HG03039 (cell line): Measurements from ENCODE around the gene ZC3H12A.

Experiments used
- ATAC-seq: cut with Tn5 transposase; IDR thresholded peaks from one replicate; pipeline ENCODE4 v1.9.1; 2021; ENCODE audit warnings: mild to moderate bottlenecking, moderate library complexity; ENCODE audit not compliant: unreplicated experiment

The ZC3H12A gene

GRCh38 chr1:37477946-37478345 lies 3.6 kb downstream of the ZC3H12A start:
- ATAC-seq = no peak

- ATAC-seq = no peak
These were observed 4.1 kb downstream of the ZC3H12A start for GRCh38 chr1:37478451-37478881.

GRCh38 chr1:37478890-37479254 lies 4.5 kb downstream of the ZC3H12A start:
- ATAC-seq = no peak

GRCh38 chr1:37479255-37480124 lies 5.1 kb downstream of the ZC3H12A start:
- ATAC-seq = no peak

DNA sequence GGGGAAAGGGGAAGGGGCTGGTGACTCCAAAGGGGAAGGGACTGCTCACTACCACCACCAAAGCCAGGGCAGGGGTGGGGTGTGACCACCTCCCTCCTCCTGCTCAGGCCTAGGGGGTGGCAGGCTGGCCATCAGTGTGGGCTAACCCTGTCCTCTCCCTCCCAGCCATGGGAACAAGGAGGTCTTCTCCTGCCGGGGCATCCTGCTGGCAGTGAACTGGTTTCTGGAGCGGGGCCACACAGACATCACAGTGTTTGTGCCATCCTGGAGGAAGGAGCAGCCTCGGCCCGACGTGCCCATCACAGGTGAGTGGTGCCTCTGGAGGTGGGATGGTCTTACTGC lies 5.7 kb downstream of the ZC3H12A start:
- ATAC-seq = no peak

DNA sequence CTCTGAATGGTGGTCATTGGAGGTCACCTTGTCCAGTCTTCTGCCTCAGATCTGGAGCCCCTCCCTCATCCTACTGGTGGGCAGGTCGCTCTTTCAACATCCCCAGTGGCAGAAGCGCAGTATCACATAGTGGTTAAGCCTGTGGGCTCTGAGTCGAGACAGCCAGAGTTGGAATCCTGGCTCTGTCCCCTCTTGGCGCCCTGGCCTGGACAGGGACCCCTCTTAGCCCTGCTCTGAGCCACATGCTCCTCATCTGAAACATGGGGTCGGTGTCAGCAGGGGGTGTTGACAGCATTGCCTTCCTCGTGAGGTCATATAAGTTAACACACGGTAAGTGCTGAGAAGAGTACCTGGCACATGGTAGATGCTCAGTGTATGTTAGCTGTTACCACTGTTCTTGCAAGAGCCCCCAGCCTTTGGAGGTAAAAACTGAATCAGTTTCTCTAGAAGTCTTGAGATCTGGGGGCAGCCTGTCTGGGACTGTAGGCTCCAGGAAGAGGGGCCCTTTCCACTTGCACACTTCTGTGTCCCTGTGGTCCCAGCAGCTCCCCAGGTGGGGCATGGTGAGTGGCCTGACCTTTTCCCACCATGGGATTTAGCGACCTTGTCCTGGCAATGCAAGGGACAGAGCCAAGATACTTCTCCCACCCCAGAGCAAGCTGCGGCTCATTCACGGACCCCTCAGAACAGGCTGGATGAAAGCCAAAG lies 6.4 kb downstream of the ZC3H12A start:
- no peak for ATAC-seq

DNA sequence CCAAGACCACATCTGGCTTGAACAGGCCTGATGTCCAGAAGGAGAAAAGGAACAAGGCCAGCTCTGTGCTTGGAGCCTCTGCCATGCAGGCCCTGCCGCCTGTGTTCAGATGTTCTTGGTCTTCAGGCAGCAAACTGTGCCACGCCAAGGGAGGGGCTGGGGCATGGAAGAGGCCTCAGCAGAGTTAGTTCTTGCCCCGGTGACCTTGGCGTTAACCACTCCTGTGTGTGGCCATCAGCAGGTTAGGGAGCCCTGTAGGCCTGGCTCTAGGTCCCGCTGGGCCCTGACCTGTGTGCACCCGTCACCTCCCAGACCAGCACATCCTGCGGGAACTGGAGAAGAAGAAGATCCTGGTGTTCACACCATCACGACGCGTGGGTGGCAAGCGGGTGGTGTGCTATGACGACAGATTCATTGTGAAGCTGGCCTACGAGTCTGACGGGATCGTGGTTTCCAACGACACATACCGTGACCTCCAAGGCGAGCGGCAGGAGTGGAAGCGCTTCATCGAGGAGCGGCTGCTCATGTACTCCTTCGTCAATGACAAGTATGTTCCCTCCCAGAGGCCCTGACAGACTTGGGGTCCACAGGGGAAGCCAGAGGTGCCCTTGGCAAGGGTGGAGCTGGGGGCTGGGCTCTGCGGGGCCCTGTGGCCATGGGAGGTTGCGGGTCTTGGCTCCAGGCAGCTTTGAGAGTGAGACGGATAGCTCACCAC lies 7.1 kb downstream of the ZC3H12A start:
- no peak for ATAC-seq

GRCh38 chr1:37482004-37482785 lies 7.8 kb downstream of the ZC3H12A start:
- ATAC-seq = no peak

GRCh38 chr1:37482796-37483744 lies 8.7 kb downstream of the ZC3H12A start:
- no peak for ATAC-seq

DNA sequence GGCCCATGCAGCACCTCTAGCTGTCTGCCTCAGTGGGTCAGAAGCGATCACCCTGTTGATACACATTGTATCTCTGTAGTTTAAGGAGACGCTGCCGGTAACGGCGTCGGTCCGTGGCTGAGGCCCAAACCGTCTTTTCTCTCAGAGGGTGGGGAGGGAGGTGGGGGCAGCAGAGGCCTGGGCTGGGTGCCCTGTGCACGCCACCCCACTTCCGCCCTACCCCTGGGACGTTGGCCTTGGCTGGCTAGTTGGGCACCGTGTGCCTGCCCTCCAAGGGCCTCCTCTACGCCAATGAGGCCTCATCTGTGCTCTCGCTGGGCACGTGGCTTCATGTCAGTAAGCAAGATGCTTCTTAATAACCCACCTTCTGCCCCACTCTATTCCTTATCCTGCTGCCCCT lies 9.4 kb downstream of the ZC3H12A start:
- no peak for ATAC-seq

DNA sequence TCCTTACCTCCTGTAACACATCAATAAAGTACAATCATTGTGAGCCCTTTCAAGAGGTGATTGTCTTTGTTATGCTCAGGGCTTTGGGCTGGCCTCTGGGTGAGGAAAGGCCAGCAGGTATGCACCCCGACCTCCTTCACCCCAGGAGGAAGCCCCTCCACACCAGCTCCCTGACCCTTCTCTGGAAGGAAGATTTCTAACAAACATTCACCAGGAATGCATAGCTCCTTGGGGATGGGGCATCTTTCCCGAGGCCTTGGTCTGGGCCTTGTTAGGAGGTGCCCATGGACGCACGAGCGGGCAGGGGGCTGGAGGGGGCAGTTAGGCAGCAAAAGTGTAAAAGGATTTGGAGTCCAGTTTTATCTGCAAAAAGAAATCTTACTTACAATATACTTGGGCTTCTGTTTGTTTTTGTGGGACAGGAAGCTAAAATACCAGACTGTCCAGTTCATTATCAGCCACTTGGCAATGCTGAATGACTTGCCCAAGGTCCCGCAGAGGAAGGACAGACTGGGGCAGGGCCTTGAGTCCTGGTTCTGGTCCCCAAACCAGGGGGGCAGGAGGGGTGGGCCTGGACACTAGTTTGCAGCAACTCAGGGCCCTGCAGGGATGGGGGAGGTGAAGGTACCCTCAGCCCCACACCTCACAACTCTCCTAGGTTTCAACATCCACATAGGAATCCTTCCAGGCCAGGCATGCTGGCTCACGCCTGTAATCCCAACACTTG lies 10.1 kb downstream of the ZC3H12A start:
- ATAC-seq = no peak

DNA sequence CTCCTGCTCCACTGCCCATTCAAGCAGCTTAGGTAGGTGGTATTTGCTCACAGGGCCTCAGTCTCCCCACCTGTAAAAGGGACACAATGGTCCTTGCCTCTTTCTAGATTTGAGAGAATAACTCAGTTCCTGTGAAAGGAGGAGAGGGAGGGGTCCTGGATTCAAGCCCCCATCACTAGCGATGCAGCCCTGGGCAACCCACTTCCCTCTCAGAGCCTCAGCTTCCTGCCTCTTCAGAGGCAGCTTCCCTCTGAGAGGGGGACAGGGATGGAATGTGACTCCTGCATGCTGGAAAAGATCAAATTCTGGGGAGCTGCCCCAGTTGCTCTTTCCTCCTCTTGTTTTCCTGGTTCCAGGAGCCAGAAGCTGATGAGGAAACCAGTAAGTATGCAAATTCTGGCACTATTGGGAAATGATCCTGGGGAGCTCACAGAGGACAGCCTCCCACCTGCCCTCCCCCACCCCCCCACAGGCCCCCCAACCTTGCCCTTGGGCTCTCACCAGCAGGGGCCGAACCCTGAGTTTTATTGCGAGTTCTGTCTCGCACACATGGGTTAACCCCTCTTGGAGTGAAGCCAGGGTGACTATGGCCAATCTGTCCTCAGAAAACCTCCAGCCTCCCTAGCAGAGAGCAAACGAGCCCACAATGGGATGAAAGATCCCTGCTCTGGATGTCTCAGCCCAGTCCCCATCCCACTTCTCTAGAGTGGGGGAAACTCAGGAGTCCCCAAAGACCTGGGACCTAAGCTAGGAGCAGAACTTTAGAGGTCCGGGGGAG lies 11.7 kb downstream of the ZC3H12A start:
- no peak for ATAC-seq

DNA sequence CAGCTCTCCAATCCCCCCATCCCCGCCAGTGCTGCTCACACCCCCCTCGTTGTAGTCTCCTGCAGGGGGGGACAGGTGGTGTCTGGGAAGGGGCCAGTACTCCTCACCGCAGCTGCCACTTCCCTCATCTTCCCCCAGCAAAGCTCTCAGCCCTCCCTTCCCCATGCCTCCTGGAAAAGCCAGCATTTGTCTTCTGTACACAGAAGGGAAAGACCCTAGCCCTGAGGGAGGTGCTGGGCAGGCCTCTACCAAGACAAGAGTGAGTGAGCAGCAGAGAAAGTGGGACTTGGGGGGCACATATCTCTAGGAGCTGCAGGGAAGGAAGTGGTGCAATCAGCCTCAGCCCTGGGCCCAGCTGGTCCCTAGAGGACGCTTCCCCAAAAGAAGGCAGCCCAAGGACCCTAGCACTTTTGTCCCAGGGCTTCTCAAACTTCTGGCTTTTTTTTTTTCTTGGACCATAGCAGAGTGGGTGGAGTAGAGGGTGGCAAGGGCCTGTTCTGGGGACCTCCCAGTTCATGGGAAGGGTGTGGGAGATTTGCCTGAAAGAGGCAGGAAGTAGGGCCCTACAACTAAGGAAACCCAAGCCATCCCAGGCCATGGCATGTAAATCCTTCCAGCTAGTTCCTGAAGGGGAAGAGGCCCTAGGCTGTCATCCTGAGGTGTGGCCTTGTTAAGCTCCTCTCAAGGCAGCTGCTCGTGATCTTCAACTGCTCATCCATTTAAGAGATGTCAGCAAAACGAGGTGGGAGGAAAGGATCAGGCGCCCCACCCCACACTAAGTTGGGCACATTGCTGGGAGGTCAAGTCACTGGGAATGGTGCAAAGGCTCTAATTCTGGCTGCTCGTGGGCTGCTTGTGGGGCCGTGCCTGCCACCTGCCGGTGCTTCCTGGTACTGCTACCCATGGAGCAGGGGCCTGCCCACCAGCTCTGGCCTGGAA lies 12.6 kb downstream of the ZC3H12A start:
- ATAC-seq = no peak

GRCh38 chr1:37487619-37487984 lies 13.2 kb downstream of the ZC3H12A start:
- ATAC-seq = no peak

- ATAC-seq = no peak
These were observed 19.1 kb downstream of the ZC3H12A start for GRCh38 chr1:37493336-37494098.

- no peak for ATAC-seq
These were observed 21.5 kb downstream of the ZC3H12A start for GRCh38 chr1:37495875-37496274.

- ATAC-seq = no peak
These were observed 23.5 kb downstream of the ZC3H12A start for GRCh38 chr1:37497832-37498231.
